ENCODE measurements around the gene SNX32.
"Not testable (repeated sequence)": the region's sequence is repeated elsewhere in the genome, so short reads cannot be mapped to it uniquely, and the experiment has no call there.

SNX32 gene

GRCh38 chr11:65890324-65891218 is 56.8 kb downstream of the SNX32 start, which contains the start of gene CCDC85B:
Gene CCDC85B, plus strand, starts transcription at chr11:65890673. Its CDS starts 111 bp downstream, at chr11:65890784.
- Histone ChIP-seq H3K27me3 (no peaks in the 10 kb centered on the region), H3K27ac (peak within 1 kb of the TSS; percentile 93), H3K9me3 (no peaks in the 10 kb centered on the region), H3K4me3 (ENCODE audit: low read depth in 1 of 2, low read length in 1 of 2) (peak within 1 kb of the TSS; percentile 82 to 98), H3K4me1 (ENCODE audit: control insufficient read depth in 1 of 2, insufficient read depth in 1 of 2, low read depth in 1 of 2, low read length in 1 of 2) (peaks cover 79 to 89% of the 10 kb centered on the region in 2 experiments), H3K36me3 (no peaks in the 10 kb centered on the region)
- TF ChIP-seq, protein P1, sequence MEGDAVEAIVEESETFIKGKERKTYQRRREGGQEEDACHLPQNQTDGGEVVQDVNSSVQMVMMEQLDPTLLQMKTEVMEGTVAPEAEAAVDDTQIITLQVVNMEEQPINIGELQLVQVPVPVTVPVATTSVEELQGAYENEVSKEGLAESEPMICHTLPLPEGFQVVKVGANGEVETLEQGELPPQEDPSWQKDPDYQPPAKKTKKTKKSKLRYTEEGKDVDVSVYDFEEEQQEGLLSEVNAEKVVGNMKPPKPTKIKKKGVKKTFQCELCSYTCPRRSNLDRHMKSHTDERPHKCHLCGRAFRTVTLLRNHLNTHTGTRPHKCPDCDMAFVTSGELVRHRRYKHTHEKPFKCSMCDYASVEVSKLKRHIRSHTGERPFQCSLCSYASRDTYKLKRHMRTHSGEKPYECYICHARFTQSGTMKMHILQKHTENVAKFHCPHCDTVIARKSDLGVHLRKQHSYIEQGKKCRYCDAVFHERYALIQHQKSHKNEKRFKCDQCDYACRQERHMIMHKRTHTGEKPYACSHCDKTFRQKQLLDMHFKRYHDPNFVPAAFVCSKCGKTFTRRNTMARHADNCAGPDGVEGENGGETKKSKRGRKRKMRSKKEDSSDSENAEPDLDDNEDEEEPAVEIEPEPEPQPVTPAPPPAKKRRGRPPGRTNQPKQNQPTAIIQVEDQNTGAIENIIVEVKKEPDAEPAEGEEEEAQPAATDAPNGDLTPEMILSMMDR (IDR thresholded peaks at IDR 0.05): peak; percentile 49

- Histone ChIP-seq H3K27ac (peak overlapping the region; percentile 93), H3K4me1 (ENCODE audit: control insufficient read depth in 1 of 2, insufficient read depth in 1 of 2, low read depth in 1 of 2, low read length in 1 of 2) (peaks cover 79 to 80% of the 10 kb centered on the region in 2 experiments), H3K4me3 (ENCODE audit: low read depth in 1 of 2, low read length in 1 of 2) (peak overlapping the region; percentile 82 to 98), H3K36me3 (no peaks in the 10 kb centered on the region), H3K27me3 (no peaks in the 10 kb centered on the region), H3K9me3 (no peaks in the 10 kb centered on the region)
- TF ChIP-seq, protein P1 (IDR thresholded peaks at IDR 0.05): no peak
Measured at GRCh38 chr11:65891219-65892136, 57.7 kb downstream of the SNX32 start.

GRCh38 chr11:65892137-65892540 is 58.4 kb downstream of the SNX32 start:
- H3K4me1 ChIP-seq (ENCODE audit: control insufficient read depth in 1 of 2, insufficient read depth in 1 of 2, low read depth in 1 of 2, low read length in 1 of 2): peaks cover 73 to 74% of the 10 kb centered on the region in 2 experiments
- H3K4me3 ChIP-seq (ENCODE audit: low read depth in 1 of 2, low read length in 1 of 2): peak overlapping the region; percentile 82 to 98
- not testable (repeated sequence) for H3K9me3 ChIP-seq, H3K27me3 ChIP-seq, H3K36me3 ChIP-seq
- H3K27ac ChIP-seq: peak overlapping the region; percentile 93

DNA sequence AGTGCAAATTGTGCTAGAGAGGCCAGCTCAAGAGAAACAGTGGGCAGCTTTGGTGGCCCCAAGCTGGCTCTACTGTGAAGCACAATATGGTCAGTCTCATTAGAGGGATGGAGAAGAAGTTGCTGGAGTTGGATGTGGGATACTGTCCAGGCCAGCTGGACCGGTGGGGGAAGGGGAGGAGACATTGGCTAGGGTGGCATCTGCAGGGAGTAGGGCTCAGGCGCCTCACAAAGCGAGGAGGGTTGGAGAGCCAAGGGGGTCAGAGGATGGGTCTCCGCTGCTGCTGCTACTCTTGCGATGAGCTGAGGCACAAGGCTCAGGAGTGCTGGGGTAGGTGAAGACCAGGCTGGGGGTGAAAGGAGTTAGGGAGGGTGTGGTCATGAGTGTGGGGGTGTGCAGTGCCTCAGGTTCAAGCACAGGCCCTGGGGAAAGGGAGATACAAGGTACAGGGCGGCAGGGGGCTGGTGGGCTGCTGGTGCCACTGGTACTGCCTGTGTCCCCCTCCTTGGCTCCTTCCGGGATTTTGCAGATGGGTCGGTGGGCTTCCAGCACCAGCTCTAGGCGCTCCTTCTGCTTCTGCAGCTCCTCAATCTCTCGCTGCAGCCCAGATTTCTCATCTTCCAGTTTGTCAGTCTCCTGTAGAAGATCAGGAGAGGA is 59.0 kb downstream of the SNX32 start:
- Histone ChIP-seq H3K27me3 (no peaks in the 10 kb centered on the region), H3K4me3 (ENCODE audit: low read depth in 1 of 2, low read length in 1 of 2) (peak overlapping the region in 1 of 2 experiments; percentile 60), H3K4me1 (ENCODE audit: control insufficient read depth in 1 of 2, insufficient read depth in 1 of 2, low read depth in 1 of 2, low read length in 1 of 2) (peaks cover 67% of the 10 kb centered on the region in 2 experiments), H3K27ac (peak overlapping the region; percentile 93), H3K36me3 (no peaks in the 10 kb centered on the region), H3K9me3 (no peaks in the 10 kb centered on the region)
- TF ChIP-seq, protein P1 (IDR thresholded peaks at IDR 0.05): no peak

GRCh38 chr11:65894034-65894591 is 60.4 kb downstream of the SNX32 start:
- Histone ChIP-seq H3K4me1 (ENCODE audit: control insufficient read depth in 1 of 2, insufficient read depth in 1 of 2, low read depth in 1 of 2, low read length in 1 of 2) (peaks cover 61 to 62% of the 10 kb centered on the region in 2 experiments), H3K36me3 (no peaks in the 10 kb centered on the region), H3K27ac (peak overlapping the region; percentile 93), H3K9me3 (no peaks in the 10 kb centered on the region), H3K27me3 (peaks cover 11% of the 10 kb centered on the region), H3K4me3 (ENCODE audit: low read depth in 1 of 2, low read length in 1 of 2) (peak overlapping the region; percentile 49 to 60)
- TF ChIP-seq, protein P1 (IDR thresholded peaks at IDR 0.05): no peak

Measured in neutrophil (primary cell).